B cell (primary cell): ENCODE measurements around the gene CLCNKA. TPM values are rescaled to one million over a fixed set of nuclear protein-coding genes. Genes with fewer than 3 reads are reported as not detected.

Source experiments
- ATAC-seq: fragments of 200-7000 bp; cut with Tn5 transposase; one replicate; pipeline ENCODE4 v1.10.0; 2021; ENCODE audit warnings: low read depth, mild to moderate bottlenecking, moderate number of reproducible peaks, moderate library complexity
- CTCF ChIA-PET: fragments of 350-600 bp; sonication (Branson Sonifier 250); formaldehyde crosslinking; loops from one replicate; lab custom pipeline; 2021; ENCODE audit warnings: antibody characterized with exemption, inconsistent platforms; lab: Charles Lee
- POLR2A ChIA-PET: fragments of 350-600 bp; sonication (Branson Sonifier 250); formaldehyde crosslinking; loops from one replicate; lab custom pipeline; 2021; ENCODE audit warnings: antibody characterized with exemption; lab: Charles Lee
- DNase-seq: peaks from one replicate; pipeline ENCODE4 v3.0.0; 2013
- H2AFZ ChIP-seq: 2 replicates; pipeline ENCODE4 v1.6.1; 2012; ENCODE audit warnings: mild to moderate bottlenecking, low read depth, low read length; ENCODE audit not compliant: insufficient read depth, poor library complexity, severe bottlenecking
- H3K27ac ChIP-seq, 2 donors: 1 replicate in 1 of 2; 2 replicates in 1 of 2; pipeline ENCODE4 v1.5.1; 2012 to 2013; ENCODE audit warnings: low read length in 2 of 2, mild to moderate bottlenecking in 2 of 2, moderate library complexity in 1 of 2
- H3K27me3 ChIP-seq, 4 experiments: fragments of 200-600 bp in 1 of 4; sonication (generic) in 1 of 4; replicated peaks in 1 of 4; 1 replicate in 2 of 4; 2 replicates in 2 of 4; pipeline versions ENCODE4 v1.6.1 to v1.7.0; 2013 to 2016; ENCODE audit warnings: low read length in 3 of 4, mild to moderate bottlenecking in 2 of 4, mixed read lengths in 1 of 4, moderate library complexity in 1 of 4; ENCODE audit not compliant: insufficient read depth in 4 of 4, control insufficient read depth in 3 of 4; ENCODE audit errors: control extremely low read depth in 1 of 4
- H3K36me3 ChIP-seq, 2 experiments: replicated peaks in 1 of 2; 1 replicate in 1 of 2; 2 replicates in 1 of 2; pipeline versions ENCODE4 v1.6.1 to v1.7.1; 2013; ENCODE audit warnings: low read length in 1 of 2; ENCODE audit not compliant: insufficient read depth in 2 of 2, control insufficient read depth in 1 of 2; ENCODE audit errors: control extremely low read depth in 1 of 2, extremely low read depth in 1 of 2
- H3K4me1 ChIP-seq, 2 donors: fragments of 200-600 bp in 1 of 2; sonication (generic) in 1 of 2; 1 replicate in 1 of 2; 2 replicates in 1 of 2; pipeline versions ENCODE4 v1.5.1 to v1.6.1; 2013 to 2017; ENCODE audit warnings: low read length in 2 of 2; ENCODE audit not compliant: control insufficient read depth in 2 of 2, insufficient read depth in 2 of 2
- H3K4me2 ChIP-seq: replicated peaks from 2 replicates; pipeline ENCODE3; 2012; ENCODE audit warnings: mild to moderate bottlenecking, low read depth, low read length; ENCODE audit not compliant: poor library complexity, severe bottlenecking
- H3K4me3 ChIP-seq, 5 experiments: fragments of 200-600 bp in 1 of 5; sonication (generic) in 1 of 5; 1 replicate in 3 of 5; 2 replicates in 2 of 5; pipeline versions ENCODE4 v1.5.1 to v1.7.0; 2011 to 2016; ENCODE audit warnings: low read length in 4 of 5, mild to moderate bottlenecking in 4 of 5, low read depth in 2 of 5, control low read depth in 1 of 5, moderate library complexity in 1 of 5; ENCODE audit not compliant: insufficient read depth in 1 of 5; ENCODE audit errors: control extremely low read depth in 1 of 5, extremely low read depth in 1 of 5
- H3K79me2 ChIP-seq: fragments of 200-600 bp; sonication (generic); one replicate; pipeline ENCODE4 v1.6.0; 2016; ENCODE audit warnings: low read length; ENCODE audit not compliant: control insufficient read depth, insufficient read depth
- H3K9ac ChIP-seq: fragments of 200-600 bp; sonication (generic); 2 replicates; pipeline ENCODE4 v1.6.1; 2017; ENCODE audit warnings: mild to moderate bottlenecking, low read length, moderate library complexity
- H3K9me3 ChIP-seq, 3 donors: one replicate each; pipeline versions ENCODE4 v1.6.1 to v1.7.1; 2013; ENCODE audit warnings: low read length in 2 of 3; ENCODE audit not compliant: control insufficient read depth in 2 of 3, insufficient read depth in 1 of 3; ENCODE audit errors: control extremely low read depth in 1 of 3
- H4K20me1 ChIP-seq: 2 replicates; pipeline ENCODE4 v1.6.0; 2012; ENCODE audit warnings: mild to moderate bottlenecking, low read length; ENCODE audit not compliant: insufficient read depth, control insufficient read depth, poor library complexity, severe bottlenecking
- H3K27ac Mint-ChIP-seq: one replicate; pipeline ENCODE4 v1.8.0; 2021; ENCODE audit warnings: mixed read lengths
- H3K27me3 Mint-ChIP-seq: one replicate; pipeline ENCODE4 v1.8.0; 2021; ENCODE audit warnings: mixed read lengths
- H3K4me1 Mint-ChIP-seq: one replicate; pipeline ENCODE4 v1.8.0; 2021; ENCODE audit warnings: mixed read lengths
- H3K4me3 Mint-ChIP-seq: one replicate; pipeline ENCODE4 v1.8.0; 2021; ENCODE audit warnings: mixed read lengths
- H3K9me3 Mint-ChIP-seq: one replicate; pipeline ENCODE4 v1.8.0; 2022; ENCODE audit warnings: mixed read lengths; ENCODE audit not compliant: insufficient read depth
- EZH2 ChIP-seq: IDR thresholded peaks from 2 replicates; pipeline ENCODE4 v1.6.1; 2012; ENCODE audit warnings: borderline replicate concordance, low read depth, mild to moderate bottlenecking, moderate library complexity, low read length; ENCODE audit not compliant: insufficient read depth, poor library complexity, severe bottlenecking
- WGBS: methylation state at CpG from one replicate; pipeline ENCODE4 v1.1.5; 2013; ENCODE audit warnings: missing lambda C conversion rate; ENCODE audit not compliant: insufficient coverage; 5-methylcytosine and 5-hydroxymethylcytosine counted together
- intact Hi-C: fragments of 100-400 bp; cut with micrococcal nuclease; formaldehyde crosslinking; loops from one replicate; pipeline ENCODE4 v1.10.0; 2022
- polyA plus RNA-seq: library from polyadenylated mRNA; depleted of rRNA; stranded (reverse); fragments of >200 nt; gene quantifications from 2 replicates; pipeline ENCODE4 v1.2.3, GENCODE V29; 2012
- total RNA-seq, 2 donors: library from RNA; stranded (reverse); fragments of 120-200 nt in 1 of 2; gene quantifications; 1 replicate in 1 of 2; 2 replicates in 1 of 2; pipeline versions ENCODE4 v1.2.3 to v1.2.4, GENCODE V29; 2013 to 2022
- TF ChIP-seq, protein P1 (sequence below): fragments of 200-600 bp; IDR thresholded peaks from one replicate; pipeline ENCODE4 v1.8.0; 2022; ENCODE audit warnings: antibody characterized with exemption, mild to moderate bottlenecking

CLCNKA gene
- total and polyA plus RNA-seq, 2 donors (not counting 1 experiment from before 2014, with no cell fraction given) = 0.03 TPM; not detected in 1

DNA sequence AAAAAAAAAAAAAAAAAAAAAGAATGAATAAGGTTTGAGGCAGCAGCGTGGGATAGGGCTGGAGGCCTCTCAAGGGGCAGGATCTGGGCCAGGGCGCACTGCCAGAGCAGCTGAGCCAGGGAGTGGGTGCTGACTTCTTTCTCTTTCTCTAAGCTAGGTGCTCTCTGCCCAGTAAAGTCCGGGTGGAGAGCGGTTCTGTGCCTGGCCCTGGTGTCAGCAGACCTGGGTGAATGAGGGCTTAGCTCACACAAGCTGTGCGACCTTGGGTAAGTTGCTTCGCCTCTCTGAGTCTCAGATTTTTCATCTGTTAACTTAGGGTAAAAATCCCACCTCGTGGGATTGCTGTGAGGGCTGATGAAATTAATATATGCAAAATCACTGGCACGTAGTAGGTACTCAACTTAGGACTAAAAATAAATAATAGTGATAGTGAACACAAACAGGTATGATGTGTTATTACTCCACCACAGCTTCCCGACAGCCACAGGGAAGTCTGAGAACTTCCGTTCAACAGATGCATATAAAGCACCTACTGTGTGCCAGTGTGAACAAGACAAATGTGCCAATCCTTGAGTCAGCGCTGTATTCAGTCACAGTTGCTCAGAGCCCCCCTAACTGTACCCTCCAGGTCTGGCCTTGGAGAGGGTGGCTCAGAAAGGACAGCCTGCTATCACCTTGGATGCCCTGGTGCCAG is 53.6 kb downstream of the CLCNKA start:
- Histone ChIP-seq H3K79me2 (no peaks in the 10 kb centered on the region), H3K4me2 (no peak overlapping the region), H3K9ac (no peak overlapping the region), H2AFZ (no peak overlapping the region), H4K20me1 (no peaks in the 10 kb centered on the region), H3K4me3 (no peak overlapping the region), H3K4me1 (peaks cover 10 to 19% of the 10 kb centered on the region in 2 donors), H3K27ac (no peak overlapping the region), H3K27me3 (peaks cover 0 to 37% (median 13%) of the 10 kb centered on the region in 4 experiments), H3K36me3 (no peaks in the 10 kb centered on the region), H3K9me3 (no peaks in the 10 kb centered on the region)
- peaks cover 18% of the 10 kb centered on the region for H3K4me1 Mint-ChIP-seq
- no peak overlapping the region for H3K27ac Mint-ChIP-seq
- no peak overlapping the region for H3K4me3 Mint-ChIP-seq
- intact Hi-C loops = loop anchor here (5.0 kb wide), 1 partner anchor 537 kb away; the partner anchor contains the start of gene NBPF1
- no peaks in the 10 kb centered on the region for H3K9me3 Mint-ChIP-seq
- ATAC-seq (no peak), DNase-seq (no peak)
- POLR2A ChIA-PET = interaction anchor here (0.7 kb wide), 1 partner anchor 111 kb away, joined by 5 read pairs; no protein-coding TSS in a partner anchor
- CTCF ChIA-PET = interaction anchor here (0.9 to 10.8 kb wide), 3 partner anchors 68 to 289 kb away, joined by 3 to 237 read pairs (median 4); no protein-coding TSS in a partner anchor
- no peak for TF ChIP-seq EZH2
- TF ChIP-seq, protein P1, sequence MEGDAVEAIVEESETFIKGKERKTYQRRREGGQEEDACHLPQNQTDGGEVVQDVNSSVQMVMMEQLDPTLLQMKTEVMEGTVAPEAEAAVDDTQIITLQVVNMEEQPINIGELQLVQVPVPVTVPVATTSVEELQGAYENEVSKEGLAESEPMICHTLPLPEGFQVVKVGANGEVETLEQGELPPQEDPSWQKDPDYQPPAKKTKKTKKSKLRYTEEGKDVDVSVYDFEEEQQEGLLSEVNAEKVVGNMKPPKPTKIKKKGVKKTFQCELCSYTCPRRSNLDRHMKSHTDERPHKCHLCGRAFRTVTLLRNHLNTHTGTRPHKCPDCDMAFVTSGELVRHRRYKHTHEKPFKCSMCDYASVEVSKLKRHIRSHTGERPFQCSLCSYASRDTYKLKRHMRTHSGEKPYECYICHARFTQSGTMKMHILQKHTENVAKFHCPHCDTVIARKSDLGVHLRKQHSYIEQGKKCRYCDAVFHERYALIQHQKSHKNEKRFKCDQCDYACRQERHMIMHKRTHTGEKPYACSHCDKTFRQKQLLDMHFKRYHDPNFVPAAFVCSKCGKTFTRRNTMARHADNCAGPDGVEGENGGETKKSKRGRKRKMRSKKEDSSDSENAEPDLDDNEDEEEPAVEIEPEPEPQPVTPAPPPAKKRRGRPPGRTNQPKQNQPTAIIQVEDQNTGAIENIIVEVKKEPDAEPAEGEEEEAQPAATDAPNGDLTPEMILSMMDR = no peak
- H3K27me3 Mint-ChIP-seq = peaks cover 16% of the 10 kb centered on the region
- WGBS = 83% methylated on average over 8 of the region's 11 CpGs
